ENCODE results near the gene GPR31.
"Not testable (repeated sequence)": the region's sequence is repeated elsewhere in the genome, so short reads cannot be mapped to it uniquely, and the experiment has no call there.

The GPR31 gene

GRCh38 chr6:167157863-167158262 is at the start of gene GPR31:
Gene GPR31, minus strand, starts transcription at chr6:167157980. Its CDS starts 149 bp downstream, at chr6:167157831.
- H3K9ac ChIP-seq, result no peak within 1 kb of the TSS
- no peaks in the 10 kb centered on the region for H3K9me3 ChIP-seq (ENCODE audit: control insufficient read depth, low read length)
- no peak within 1 kb of the TSS for H3K4me2 ChIP-seq (ENCODE audit: low read length)
- TF ChIP-seq CTCF (IDR thresholded peaks at IDR 0.05), result no peak
- no peak within 1 kb of the TSS for H2AFZ ChIP-seq
- H3K4me3 ChIP-seq (ENCODE audit: low read depth, low read length), result no peak within 1 kb of the TSS
- H3K27ac ChIP-seq, result no peak within 1 kb of the TSS
- no peaks in the 10 kb centered on the region for H3K36me3 ChIP-seq (ENCODE audit: control insufficient read depth, insufficient read depth, low read length)
- H3K79me2 ChIP-seq, result no peaks in the 10 kb centered on the region
- no peaks in the 10 kb centered on the region for H3K27me3 ChIP-seq (ENCODE audit: control insufficient read depth, insufficient read depth, low read length)
- no peaks in the 10 kb centered on the region for H3K4me1 ChIP-seq

- no peaks in the 10 kb centered on the region for H3K4me1 ChIP-seq
These were observed 49.7 kb upstream of the GPR31 start for GRCh38 chr6:167207527-167207926.

GRCh38 chr6:167205316-167205715 is 47.5 kb upstream of the GPR31 start:
- H3K4me3 ChIP-seq (ENCODE audit: low read depth, low read length); H3K36me3 ChIP-seq (ENCODE audit: control insufficient read depth, insufficient read depth, low read length); H3K27me3 ChIP-seq (ENCODE audit: control insufficient read depth, insufficient read depth, low read length); H2AFZ ChIP-seq; H3K27ac ChIP-seq; H3K9me3 ChIP-seq (ENCODE audit: control insufficient read depth, low read length); H3K79me2 ChIP-seq; H3K4me1 ChIP-seq; H3K4me2 ChIP-seq (ENCODE audit: low read length); H3K9ac ChIP-seq: not testable (repeated sequence)

More at GRCh38 chr6:167207527-167207926, 49.7 kb upstream of the GPR31 start:
- Histone ChIP-seq H3K27me3 (ENCODE audit: control insufficient read depth, insufficient read depth, low read length) (no peaks in the 10 kb centered on the region), H3K79me2 (no peaks in the 10 kb centered on the region), H3K4me2 (ENCODE audit: low read length) (no peak overlapping the region), H3K36me3 (ENCODE audit: control insufficient read depth, insufficient read depth, low read length) (no peaks in the 10 kb centered on the region), H3K9ac (no peak overlapping the region), H2AFZ (no peak overlapping the region), H3K4me3 (ENCODE audit: low read depth, low read length) (no peak overlapping the region), H3K9me3 (ENCODE audit: control insufficient read depth, low read length) (no peaks in the 10 kb centered on the region), H3K27ac (no peak overlapping the region)
- TF ChIP-seq CTCF (IDR thresholded peaks at IDR 0.05), result no peak

- H3K27me3 ChIP-seq (ENCODE audit: control insufficient read depth, insufficient read depth, low read length); H3K9ac ChIP-seq; H3K27ac ChIP-seq; H2AFZ ChIP-seq; H3K4me1 ChIP-seq; H3K4me2 ChIP-seq (ENCODE audit: low read length); H3K36me3 ChIP-seq (ENCODE audit: control insufficient read depth, insufficient read depth, low read length); H3K9me3 ChIP-seq (ENCODE audit: control insufficient read depth, low read length); H3K79me2 ChIP-seq; H3K4me3 ChIP-seq (ENCODE audit: low read depth, low read length): not testable (repeated sequence)
These were observed 46.2 kb upstream of the GPR31 start for GRCh38 chr6:167204059-167204348.

GRCh38 chr6:167203261-167204058 is 45.7 kb upstream of the GPR31 start:
- not testable (repeated sequence) for H2AFZ ChIP-seq; H3K4me1 ChIP-seq; H3K9me3 ChIP-seq (ENCODE audit: control insufficient read depth, low read length); H3K36me3 ChIP-seq (ENCODE audit: control insufficient read depth, insufficient read depth, low read length); H3K4me2 ChIP-seq (ENCODE audit: low read length); H3K4me3 ChIP-seq (ENCODE audit: low read depth, low read length); H3K9ac ChIP-seq; H3K79me2 ChIP-seq; H3K27ac ChIP-seq; H3K27me3 ChIP-seq (ENCODE audit: control insufficient read depth, insufficient read depth, low read length)

- H3K4me1 ChIP-seq; H3K9ac ChIP-seq; H3K9me3 ChIP-seq (ENCODE audit: control insufficient read depth, low read length); H3K27ac ChIP-seq; H3K27me3 ChIP-seq (ENCODE audit: control insufficient read depth, insufficient read depth, low read length); H2AFZ ChIP-seq; H3K36me3 ChIP-seq (ENCODE audit: control insufficient read depth, insufficient read depth, low read length); H3K4me3 ChIP-seq (ENCODE audit: low read depth, low read length); H3K79me2 ChIP-seq; H3K4me2 ChIP-seq (ENCODE audit: low read length): not testable (repeated sequence)
These were observed 44.8 kb upstream of the GPR31 start for GRCh38 chr6:167202613-167203012.

- Histone ChIP-seq H3K79me2 (no peaks in the 10 kb centered on the region), H3K27me3 (ENCODE audit: control insufficient read depth, insufficient read depth, low read length) (no peaks in the 10 kb centered on the region), H3K9me3 (ENCODE audit: control insufficient read depth, low read length) (no peaks in the 10 kb centered on the region), H3K4me2 (ENCODE audit: low read length) (no peak overlapping the region), H3K4me1 (no peaks in the 10 kb centered on the region), H3K4me3 (ENCODE audit: low read depth, low read length) (no peak overlapping the region), H3K9ac (no peak overlapping the region), H3K27ac (no peak overlapping the region), H2AFZ (no peak overlapping the region), H3K36me3 (ENCODE audit: control insufficient read depth, insufficient read depth, low read length) (no peaks in the 10 kb centered on the region)
- no peak for TF ChIP-seq CTCF (IDR thresholded peaks at IDR 0.05)
These were observed 43.0 kb upstream of the GPR31 start for GRCh38 chr6:167200806-167201205.

GRCh38 chr6:167195941-167196610 is 38.3 kb upstream of the GPR31 start:
- H2AFZ ChIP-seq; H3K9ac ChIP-seq; H3K9me3 ChIP-seq (ENCODE audit: control insufficient read depth, low read length); H3K36me3 ChIP-seq (ENCODE audit: control insufficient read depth, insufficient read depth, low read length); H3K4me3 ChIP-seq (ENCODE audit: low read depth, low read length); H3K79me2 ChIP-seq; H3K4me1 ChIP-seq; H3K27me3 ChIP-seq (ENCODE audit: control insufficient read depth, insufficient read depth, low read length); H3K4me2 ChIP-seq (ENCODE audit: low read length); H3K27ac ChIP-seq: not testable (repeated sequence)
